AG09319 (cell line): ENCODE data around the gene TACO1.

Experiments used
- DNase-seq: peaks from one replicate; pipeline ENCODE4 v3.0.0-alpha.2; 2010; ENCODE audit warnings: low read depth; ENCODE audit errors: extremely low read depth
- CTCF ChIP-seq: IDR thresholded peaks from 2 replicates; pipeline ENCODE4 v1.5.1; 2011; ENCODE audit warnings: low read depth, mild to moderate bottlenecking, inconsistent platforms, low read length, moderate library complexity

The TACO1 gene

GRCh38 chr17:63647936-63648335 is 47.2 kb downstream of the TACO1 start:
- no peak for TF ChIP-seq CTCF
- DNase-seq: no peak

- no peak for DNase-seq
- TF ChIP-seq CTCF: no peak
Observed at GRCh38 chr17:63649813-63650212, 49.1 kb downstream of the TACO1 start.

GRCh38 chr17:63652106-63652505 is 51.4 kb downstream of the TACO1 start:
- no peak for TF ChIP-seq CTCF
- no peak for DNase-seq

- TF ChIP-seq CTCF: no peak
Observed at GRCh38 chr17:63653050-63653449, 52.4 kb downstream of the TACO1 start.

GRCh38 chr17:63657786-63658185 is 57.1 kb downstream of the TACO1 start:
- no peak for DNase-seq
- TF ChIP-seq CTCF: no peak

More at GRCh38 chr17:63653050-63653449, 52.4 kb downstream of the TACO1 start:
- no peak for DNase-seq
